Muscle of back (tissue), 11 donors: Measurements from ENCODE around the gene IGSF3. TPM values are rescaled to one million over a fixed set of nuclear protein-coding genes. Genes with fewer than 3 reads are reported as not detected.
A peak's percentile ranks its signal among the peaks of the same experiment; 100 is the strongest.
"Not testable (repeated sequence)": the region's sequence is repeated elsewhere in the genome, so short reads cannot be mapped to it uniquely, and the experiment has no call there.

ENCODE experiments used
- DNase-seq, 3 donors: peaks; one replicate each; pipeline versions ENCODE4 v3.0.0 to v3.0.0-alpha.2; 2013
- polyA plus RNA-seq, 10 donors: library from polyadenylated mRNA; unstranded; fragments of 120-200 nt; gene quantifications; one replicate each; pipeline ENCODE4 v1.2.1, GENCODE V29; 2013; ENCODE audit not compliant: insufficient read length in 10 of 10

Gene IGSF3
- polyA plus RNA-seq, 10 donors = 15.4 to 52.1 (median 29.9) TPM

- DNase-seq = not testable (repeated sequence)
These were observed 68.2 kb downstream of the IGSF3 start for GRCh38 chr1:116599369-116599768.

- DNase-seq = not testable (repeated sequence)
These were observed 69.0 kb downstream of the IGSF3 start for GRCh38 chr1:116598420-116599036.

GRCh38 chr1:116597388-116597787 lies 70.1 kb downstream of the IGSF3 start:
- DNase-seq = not testable (repeated sequence)

GRCh38 chr1:116596742-116597307 lies 70.7 kb downstream of the IGSF3 start:
- not testable (repeated sequence) for DNase-seq

- peak in 1 of 3 donors; percentile 47 for DNase-seq
These were observed 71.4 kb downstream of the IGSF3 start for GRCh38 chr1:116595946-116596741.

- DNase-seq = not testable (repeated sequence)
These were observed 72.3 kb downstream of the IGSF3 start for GRCh38 chr1:116595065-116595840.

GRCh38 chr1:116593977-116594376 lies 73.6 kb downstream of the IGSF3 start:
- DNase-seq = not testable (repeated sequence)

GRCh38 chr1:116593401-116593800 lies 74.1 kb downstream of the IGSF3 start:
- DNase-seq = not testable (repeated sequence)

GRCh38 chr1:116591951-116592605 lies 75.5 kb downstream of the IGSF3 start:
- DNase-seq = peak in 1 of 3 donors; percentile 47

- not testable (repeated sequence) for DNase-seq
These were observed 76.3 kb downstream of the IGSF3 start for GRCh38 chr1:116591006-116591950.

GRCh38 chr1:116590359-116591005 lies 77.1 kb downstream of the IGSF3 start:
- DNase-seq = not testable (repeated sequence)

GRCh38 chr1:116589101-116589735 lies 78.3 kb downstream of the IGSF3 start:
- not testable (repeated sequence) for DNase-seq

GRCh38 chr1:116587501-116588227 lies 79.9 kb downstream of the IGSF3 start:
- DNase-seq = no peak

GRCh38 chr1:116586741-116587143 lies 80.8 kb downstream of the IGSF3 start:
- DNase-seq = no peak

- no peak for DNase-seq
These were observed 81.6 kb downstream of the IGSF3 start for GRCh38 chr1:116585886-116586285.

GRCh38 chr1:116581323-116581885 lies 86.1 kb downstream of the IGSF3 start:
- DNase-seq = no peak

GRCh38 chr1:116580446-116581322 lies 86.8 kb downstream of the IGSF3 start:
- no peak for DNase-seq
